HG02763 (cell line): ENCODE measurements around the gene CDH10.

ENCODE experiments used
- ATAC-seq: cut with Tn5 transposase; IDR thresholded peaks from one replicate; pipeline ENCODE4 v1.9.1; 2021; ENCODE audit warnings: mild to moderate bottlenecking, moderate library complexity; ENCODE audit not compliant: unreplicated experiment

CDH10 gene

DNA sequence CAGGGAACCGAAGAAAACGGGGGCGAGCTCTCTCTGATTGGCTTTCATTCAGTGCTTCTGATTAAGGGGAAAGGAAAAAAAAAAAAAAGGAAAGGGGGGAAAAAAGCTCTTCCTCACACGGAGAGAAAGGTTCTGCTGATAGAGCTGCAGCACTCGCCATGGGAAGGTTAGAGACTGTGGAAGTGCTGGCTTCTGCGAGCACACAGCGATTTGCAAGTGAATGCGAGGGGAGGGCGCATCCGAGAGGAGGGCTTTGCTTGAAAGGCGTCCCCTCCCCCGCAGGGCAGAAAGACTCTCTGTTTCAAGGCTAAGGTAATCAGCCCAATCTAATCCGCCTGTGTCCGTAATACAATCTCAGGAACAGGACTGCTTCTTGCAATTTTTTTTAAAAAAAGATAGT, at the start of gene CDH10:
Gene CDH10 (minus strand): TSS at position 218 of the 400 bp plus-strand sequence. CDS start 51,488 bp downstream, outside the sequence.
- no peak for ATAC-seq

DNA sequence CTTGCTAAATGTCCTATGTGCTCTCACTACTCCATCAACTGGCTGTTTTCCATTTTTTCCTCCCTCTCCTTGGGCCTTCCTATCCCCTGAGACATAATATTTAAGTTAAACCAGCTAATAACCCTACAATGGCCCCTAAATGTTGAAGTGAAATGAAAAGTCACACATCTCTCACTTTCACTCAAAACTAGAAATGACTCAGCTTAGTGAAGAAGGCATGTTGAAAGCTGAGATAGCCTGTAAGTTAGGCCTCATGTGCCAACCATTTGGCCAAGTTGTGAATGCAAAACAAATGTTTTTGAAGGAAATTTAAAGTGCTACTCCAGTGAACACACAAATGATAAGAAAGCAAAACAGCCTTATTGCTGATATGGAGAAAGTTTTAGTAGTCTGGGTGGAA, 48.8 kb upstream of the CDH10 start:
- ATAC-seq = no peak

DNA sequence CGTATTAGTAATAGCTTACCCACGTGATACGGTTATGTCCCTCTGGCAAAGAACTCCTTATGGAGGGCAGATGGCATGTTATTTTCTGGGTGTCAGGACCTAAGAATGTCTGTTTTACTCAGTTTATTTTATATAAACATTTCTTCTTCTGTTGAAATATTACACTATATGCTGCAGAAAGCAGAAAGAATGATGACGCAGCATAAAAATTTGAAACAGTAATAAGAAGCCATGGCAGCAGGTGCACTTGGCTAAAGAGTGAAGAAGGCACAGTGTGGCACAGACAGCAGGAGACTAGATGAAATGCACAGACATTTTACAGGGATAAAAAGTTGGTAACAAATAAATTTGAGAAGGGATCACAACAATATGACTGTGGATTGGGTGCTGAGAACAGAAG, 46.3 kb upstream of the CDH10 start:
- ATAC-seq = no peak

DNA sequence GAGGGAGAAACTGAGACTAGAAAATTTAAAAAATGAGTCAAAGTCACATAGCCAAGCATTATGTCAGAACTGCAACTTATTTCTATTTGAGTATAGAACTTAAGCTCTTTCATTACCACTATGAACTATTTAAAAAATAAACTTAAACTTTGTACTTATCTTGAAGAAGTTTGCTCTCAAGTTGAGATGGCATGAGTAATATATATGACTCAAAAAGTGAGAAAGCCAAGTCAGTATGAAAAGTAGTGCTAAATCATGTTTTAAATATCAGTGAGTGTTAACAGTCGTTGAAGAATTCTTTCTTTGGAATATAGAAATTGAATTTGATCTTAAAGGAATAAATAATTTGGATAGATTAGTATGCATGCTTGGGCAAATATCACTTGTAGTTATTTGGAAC, 36.3 kb upstream of the CDH10 start:
- ATAC-seq = no peak

DNA sequence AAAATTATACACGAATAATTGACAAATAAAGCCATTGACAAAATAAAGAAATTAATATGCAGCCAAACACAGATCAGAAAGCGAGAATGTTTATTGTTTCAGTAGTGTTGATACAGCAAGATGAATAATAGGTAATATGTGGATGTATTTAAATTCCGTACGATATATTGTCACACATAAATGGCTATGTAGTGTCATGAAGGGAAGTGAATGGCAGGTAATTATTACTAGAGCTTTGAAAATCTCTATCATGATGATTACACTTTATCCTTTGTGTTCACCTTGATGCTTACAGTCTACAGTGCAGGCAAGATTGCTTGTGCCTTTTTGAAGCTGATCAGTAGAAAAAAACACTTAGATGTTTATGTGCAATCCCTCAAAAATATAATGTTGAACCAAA, 23.3 kb upstream of the CDH10 start:
- ATAC-seq = no peak

DNA sequence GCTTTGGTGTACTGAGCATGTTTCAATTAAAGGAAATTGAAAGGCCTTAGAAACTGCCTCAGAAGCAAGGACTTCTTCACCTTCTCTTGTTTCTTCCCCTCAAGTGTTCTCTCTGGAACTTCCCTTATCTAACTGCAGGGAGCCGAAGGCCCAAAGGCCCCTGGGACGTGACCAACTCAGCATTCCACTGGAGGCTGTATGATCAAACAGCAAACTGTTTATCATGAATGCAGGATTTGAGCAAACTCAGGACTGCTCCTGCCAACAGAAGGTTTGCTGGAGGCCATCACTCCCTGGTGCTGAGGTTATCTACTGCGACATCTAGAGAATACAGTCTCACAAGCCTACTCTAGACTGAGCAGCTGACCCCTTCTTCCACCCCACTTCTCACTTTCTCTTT, 4.8 kb upstream of the CDH10 start:
- no peak for ATAC-seq

DNA sequence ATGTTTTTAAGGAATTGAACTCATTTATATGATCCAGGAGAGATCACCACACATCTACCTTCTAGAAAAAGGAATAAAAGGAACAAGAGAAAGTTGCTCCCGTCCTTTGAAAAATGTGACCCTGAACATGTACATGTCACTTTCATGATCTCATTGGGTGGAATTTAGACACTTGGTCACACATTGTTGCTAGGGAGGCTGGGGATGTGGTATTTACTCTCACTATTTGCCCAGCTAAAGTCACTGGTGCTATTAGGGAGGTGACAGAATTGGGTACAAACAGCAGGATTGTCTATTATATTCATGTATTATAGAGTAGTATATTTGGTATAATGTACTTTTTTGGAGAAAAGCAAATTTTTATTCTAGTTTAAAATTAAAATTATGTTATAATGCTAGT, 2.1 kb upstream of the CDH10 start:
- no peak for ATAC-seq

DNA sequence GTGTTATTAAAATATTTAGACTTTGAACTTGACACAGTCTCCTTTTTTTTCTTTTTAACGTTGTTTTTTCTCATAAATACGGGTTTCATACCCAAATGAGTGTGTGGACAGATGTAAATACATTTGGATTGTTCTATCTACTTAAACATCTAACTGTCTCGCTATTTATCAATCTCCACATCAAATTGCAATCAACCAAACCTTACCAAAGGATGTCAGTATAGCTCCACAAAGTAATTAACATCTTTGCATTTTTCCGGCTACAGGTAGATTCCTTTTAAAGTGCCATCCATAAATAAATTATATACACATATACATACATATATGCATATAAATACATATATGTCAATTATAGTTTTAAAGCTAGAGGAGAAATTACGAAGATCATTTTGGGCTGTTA, 705 bp upstream of the CDH10 start:
- ATAC-seq = no peak

DNA sequence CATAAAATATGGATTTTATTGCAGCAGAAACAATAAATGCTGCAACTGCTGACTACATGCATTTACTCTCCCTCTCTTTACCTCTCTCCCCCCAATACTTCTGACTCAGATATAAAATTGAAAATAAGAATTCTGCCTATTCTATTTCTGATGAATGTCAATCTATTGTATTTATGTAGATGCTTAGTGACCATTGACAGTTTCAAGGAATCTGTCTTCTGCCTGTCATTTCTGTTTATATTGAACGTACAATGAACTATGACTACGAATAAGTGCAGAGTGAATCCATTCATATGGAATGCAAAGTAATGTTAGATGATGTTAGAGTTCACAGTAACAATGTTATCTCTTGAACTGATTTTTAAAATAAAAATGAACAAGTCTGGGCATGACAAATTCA, 898 bp downstream of the CDH10 start:
- no peak for ATAC-seq

DNA sequence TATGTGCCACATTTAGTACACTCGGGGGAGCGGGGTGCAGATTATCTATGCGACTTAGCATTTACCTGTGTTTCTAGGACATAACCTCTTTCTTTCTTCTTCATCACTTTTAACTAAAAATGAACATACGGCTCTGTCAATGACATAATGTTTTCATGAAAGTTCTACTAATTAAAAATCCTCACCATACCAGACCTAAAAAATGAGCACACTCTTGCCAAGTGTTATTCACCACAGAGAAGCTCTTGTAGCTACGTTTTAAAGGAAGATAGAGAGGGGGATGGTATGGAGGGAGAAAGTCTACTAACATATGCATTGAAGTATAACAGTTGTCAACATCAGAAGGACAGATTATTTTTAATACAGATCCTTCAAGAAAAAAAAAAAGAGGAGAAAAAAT, 1.6 kb downstream of the CDH10 start:
- no peak for ATAC-seq

DNA sequence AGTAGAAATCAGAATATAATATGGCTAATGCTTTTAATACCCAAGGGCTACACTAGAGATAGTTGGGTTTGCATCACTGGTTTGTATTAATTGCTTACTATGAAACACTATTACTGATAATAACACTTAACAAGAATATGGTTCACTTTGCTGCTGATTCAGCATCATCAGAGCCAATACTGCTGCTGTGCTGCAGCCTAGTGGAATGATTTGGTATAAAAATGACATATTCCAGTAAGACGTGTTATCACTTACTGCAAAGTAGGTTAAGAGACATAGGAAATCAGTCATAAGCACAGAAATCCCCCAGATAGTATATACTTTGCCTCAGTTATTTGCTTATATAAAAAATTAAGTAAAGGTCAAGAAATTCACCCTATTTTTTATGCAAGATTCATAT, 2.8 kb downstream of the CDH10 start:
- ATAC-seq = no peak

DNA sequence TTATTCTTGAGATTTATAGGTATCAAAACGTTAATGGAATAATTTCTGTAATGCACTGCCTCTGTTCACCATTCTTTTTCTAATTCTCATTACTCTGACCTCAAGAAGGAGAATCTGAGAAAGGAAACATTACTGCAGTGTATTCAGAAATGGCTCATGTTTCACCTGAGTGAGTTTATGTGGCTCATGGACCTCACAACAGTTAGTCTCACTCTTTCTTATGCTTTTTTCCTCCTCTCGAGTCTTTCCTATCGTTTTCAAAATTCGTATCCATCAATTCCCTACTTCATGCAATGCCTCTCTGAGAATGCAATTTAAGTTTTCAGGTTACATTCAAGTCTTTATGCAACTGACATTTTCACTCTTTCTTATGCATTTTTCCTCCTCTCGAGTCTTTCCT, 9.6 kb downstream of the CDH10 start:
- ATAC-seq = no peak

DNA sequence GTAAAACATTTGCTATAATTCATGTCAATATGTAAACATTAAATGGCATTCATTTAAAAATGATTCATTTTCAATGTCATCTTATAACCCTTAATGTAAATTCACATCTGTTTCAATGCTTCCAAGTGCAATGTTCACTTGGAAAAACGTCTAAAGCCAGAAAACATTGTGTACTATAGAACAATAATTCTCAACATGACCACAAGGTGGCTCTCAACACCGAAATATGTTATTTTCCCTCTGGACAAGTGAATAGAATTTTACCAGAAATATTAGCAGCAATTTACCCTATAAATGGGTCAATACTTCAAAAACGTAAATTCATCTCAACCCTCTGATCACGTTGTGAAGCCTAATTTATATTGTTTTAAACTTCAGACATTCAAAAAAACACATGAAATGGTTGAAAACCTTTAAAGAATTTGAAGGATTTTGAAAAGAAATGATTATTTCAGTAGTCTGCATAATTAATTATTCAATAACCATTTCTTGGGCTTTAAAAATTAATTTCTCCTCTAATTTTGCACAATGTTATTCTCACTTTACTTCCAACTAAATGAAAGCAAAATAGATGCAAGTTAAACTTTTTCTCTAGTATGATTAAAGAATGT, 11.0 kb downstream of the CDH10 start:
- no peak for ATAC-seq

DNA sequence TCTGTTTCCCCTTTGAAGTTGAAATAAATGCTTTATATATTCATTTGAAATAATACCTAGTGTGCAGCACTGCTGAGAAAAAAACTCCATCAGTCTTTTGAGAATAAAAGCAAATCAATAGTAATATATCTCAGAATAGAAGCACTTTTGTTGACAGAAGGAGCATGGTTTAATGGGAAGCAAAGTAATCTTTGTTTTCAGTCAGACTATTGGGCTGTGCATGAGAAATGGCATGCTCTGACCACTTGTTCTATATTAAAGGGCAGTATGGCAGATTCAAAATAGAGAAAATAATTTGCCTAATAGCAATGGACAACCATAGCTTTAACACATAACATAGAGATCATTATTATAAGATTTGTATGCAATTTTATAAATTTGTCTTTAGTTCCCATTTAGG, 12.4 kb downstream of the CDH10 start:
- no peak for ATAC-seq

DNA sequence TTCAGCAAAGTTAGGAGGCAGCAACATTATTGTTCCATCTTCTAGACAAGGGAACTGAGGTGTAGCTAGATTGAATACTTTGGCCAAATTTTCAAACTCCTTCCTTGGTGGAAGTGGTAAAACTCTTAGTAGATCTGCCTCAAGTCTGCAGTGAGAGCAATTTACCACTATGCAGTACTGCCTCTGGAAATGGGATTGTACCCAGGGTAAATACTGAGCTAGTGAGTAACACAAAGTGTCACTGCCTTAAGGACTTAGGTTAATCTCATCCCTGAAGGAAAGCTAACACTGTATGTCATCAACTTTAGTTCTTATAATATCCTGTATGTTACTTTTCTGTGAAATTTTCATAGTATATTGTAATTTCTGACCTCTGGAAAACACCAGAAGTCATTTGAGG, 13.9 kb downstream of the CDH10 start:
- ATAC-seq = no peak

DNA sequence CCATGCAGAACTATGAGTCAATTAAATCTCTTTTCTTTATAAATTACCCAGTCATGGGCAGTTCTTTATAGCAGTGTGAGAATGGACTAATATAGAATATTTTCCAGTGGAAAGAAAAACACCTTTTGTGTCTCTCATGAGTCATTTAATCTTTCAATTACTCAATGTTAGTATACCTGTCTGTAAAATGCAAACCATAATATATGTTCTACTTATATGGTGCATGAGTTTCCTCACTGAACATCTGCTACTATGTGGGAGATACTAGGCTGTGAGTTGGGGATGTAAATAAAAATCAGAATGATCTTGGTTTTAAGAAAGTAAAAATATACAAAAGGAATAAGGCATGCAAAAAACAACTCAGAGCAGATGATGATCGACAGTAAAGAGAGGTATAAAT, 15.0 kb downstream of the CDH10 start:
- no peak for ATAC-seq

DNA sequence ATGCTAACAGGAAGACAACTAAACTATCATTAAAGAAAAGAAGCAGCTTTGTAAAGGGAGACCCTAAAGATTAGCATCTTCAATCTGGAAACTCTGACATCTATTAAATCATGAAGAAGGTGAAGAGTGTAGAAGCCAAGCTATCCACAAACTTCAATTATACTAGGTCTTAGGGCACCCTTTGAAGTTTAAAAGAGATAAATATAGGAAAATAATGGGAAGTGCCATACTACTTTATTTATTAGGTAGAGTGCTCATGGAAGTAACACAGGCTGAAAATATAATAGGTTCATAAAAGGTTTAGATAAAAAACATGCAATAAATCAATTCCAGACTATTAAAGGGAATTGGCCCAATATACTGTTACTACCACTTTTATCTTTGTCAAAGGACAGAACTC, 19.9 kb downstream of the CDH10 start:
- no peak for ATAC-seq

DNA sequence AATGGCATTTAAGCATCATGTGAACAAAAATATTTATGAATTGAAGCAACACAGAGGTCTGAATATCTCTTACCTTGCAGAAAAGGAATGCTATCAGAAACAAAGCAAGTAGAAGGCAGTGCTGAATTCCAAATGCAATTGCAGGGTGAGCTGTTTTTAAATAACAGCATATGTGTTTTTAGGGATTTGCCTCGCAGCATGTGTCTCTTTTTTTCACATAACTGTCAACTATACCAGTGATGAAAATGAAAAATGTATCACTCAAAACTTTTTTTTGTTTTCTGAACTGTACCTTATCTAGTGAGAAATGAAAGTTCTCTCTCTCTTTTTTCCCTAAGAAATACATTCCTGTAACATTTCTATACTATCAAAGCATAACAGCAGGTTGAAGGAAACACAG, 21.2 kb downstream of the CDH10 start:
- ATAC-seq = no peak

DNA sequence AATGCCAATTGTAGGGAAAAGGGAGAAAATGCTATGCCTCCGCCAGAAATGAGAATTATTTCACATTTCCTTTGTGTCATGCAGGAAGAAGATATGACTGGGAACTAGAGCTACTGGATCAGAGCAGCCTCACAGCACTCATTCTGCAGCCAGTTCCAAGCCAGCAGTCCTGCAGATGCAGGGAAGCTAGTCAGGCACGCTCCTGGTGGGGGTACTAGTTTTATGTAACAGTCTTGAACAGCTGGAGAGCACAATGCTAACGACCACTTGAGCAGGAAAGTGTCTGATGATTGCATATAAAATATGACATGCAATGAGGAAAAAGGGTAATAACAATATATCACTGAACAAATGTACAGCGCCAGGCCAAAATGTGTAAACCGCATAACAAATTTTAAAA, 21.7 kb downstream of the CDH10 start:
- ATAC-seq = no peak

DNA sequence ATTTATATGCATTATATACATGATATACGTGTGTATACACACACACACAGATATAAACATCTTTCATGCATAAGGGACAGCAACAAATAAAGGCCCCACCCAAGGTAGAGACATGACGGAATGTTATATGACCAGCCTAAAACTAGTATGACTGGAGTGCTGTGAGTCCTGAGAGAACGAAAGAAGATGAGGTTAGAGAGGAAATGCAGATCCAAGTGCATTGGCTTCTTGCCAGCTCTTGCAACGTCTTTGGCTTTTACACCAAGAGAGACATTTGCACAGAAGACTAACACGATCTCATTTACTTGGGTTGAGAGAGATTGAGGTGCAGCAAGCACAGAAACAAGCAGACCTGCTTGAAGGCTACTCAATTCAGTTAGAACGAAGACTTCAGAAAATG, 23.0 kb downstream of the CDH10 start:
- ATAC-seq = no peak

DNA sequence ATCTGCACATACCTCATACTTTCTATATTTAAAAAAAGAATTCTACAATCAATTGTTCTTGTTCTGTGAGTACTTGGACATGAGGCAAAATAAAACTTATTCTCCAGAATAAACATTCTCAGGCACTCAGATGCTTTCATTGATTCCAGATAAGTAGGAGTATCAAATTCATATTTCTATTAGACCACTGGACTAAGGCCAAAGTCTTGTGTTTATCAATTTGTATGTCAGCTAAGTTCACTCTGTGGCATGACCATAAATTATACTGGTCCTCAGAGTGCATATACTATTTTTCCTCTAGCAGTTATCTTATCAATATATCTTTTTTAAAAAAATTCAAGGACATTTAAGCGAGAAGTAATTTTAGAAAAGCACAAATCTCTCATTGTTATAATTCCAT, 28.2 kb downstream of the CDH10 start:
- no peak for ATAC-seq

DNA sequence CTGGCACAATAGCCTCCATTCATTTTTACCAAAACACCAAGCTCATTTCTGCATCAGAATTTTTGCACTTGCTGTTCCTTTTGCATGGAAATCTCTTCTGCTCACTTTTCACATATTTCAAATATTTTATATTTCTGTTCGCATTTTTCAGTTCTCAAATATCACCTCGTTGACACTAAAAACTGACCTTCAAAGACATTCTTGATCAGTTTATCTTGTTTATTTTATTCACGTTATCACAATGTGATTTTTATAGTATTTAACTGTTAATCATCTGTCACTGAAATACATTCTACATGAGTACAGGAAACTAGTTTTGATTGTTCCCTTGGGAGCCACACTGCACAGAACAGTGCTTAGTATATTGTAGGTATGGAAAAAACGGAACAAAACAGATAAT, 29.6 kb downstream of the CDH10 start:
- ATAC-seq = no peak

DNA sequence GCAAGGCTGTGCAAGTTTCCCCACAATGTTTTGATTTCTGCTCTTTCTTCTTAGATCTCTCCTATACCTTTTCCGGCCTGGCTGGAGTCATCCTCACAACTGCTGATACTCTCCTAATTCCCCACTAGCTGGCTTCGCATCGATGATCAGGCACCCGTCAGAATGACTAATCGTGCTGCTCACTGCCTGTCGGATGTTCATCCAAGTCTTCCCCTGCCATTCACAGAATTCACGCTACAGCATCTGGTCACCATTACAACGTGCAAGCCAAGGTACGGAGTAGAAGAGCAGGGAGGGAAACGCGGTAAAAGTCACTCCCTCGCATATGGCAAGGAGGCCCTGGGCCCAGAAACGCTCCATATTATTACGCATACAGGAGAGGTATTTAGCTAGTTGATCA, 35.1 kb downstream of the CDH10 start:
- no peak for ATAC-seq

DNA sequence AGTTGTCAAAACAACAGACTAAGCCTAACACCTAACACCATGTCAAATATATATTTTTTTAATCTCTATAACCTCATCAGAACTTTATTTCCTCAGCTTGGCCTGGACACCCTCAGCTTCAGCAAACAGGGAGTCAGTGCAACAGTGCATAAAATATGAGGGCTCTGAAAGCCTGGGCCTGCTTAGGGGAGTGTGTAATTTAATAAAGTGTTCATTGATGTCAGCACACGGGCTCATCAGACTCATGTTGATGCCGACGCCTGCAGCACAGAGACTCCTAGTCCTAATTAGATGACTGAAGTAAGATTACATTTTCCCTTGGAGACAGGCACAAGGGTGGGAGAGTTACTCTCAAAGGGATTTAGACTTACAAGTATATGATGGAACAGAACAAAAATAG, 37.8 kb downstream of the CDH10 start:
- ATAC-seq = no peak
